Activated T-cell treated with anti-CD3 and anti-CD28 coated beads for 1 hour (primary cell): ENCODE results near the gene MICA.
"Not testable (repeated sequence)": the region's sequence is repeated elsewhere in the genome, so short reads cannot be mapped to it uniquely, and the experiment has no call there.

Experiments
- DNase-seq: peaks from one replicate; pipeline ENCODE4 v3.0.0-alpha.2; 2020; ENCODE audit warnings: low read depth

The MICA gene

DNA sequence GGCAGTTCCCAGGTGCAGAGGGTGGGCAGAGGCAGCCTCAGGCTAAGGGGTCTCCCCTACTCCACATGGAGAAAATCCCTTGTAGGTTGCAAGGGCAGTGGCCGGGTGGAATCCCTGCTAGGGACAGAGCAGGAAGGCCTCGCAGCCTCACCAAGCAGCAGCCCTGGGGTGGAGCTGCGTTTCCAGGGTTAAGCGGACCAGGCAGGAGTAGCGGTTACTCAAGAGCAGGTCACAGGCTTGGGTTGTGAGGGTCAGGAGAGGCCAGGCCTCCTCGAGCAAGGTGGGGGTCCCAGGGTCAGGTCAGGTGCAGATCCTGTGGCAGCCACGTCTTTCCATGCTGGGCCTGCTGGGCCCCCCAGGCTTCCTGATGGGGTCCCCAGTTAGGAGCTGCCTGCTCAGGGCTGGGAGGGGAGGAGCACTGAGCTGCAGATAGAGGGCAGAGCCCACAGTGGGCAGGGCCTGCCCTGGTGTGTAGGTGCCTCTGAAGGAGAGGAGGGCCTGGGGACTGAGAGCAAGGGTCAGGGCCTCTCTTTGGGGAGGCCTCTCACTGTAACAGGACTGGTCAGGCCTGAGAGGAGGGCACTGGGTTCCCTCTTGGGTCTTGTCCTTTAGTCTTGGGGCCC lies 10.9 kb downstream of the MICA start:
- not testable (repeated sequence) for DNase-seq

DNA sequence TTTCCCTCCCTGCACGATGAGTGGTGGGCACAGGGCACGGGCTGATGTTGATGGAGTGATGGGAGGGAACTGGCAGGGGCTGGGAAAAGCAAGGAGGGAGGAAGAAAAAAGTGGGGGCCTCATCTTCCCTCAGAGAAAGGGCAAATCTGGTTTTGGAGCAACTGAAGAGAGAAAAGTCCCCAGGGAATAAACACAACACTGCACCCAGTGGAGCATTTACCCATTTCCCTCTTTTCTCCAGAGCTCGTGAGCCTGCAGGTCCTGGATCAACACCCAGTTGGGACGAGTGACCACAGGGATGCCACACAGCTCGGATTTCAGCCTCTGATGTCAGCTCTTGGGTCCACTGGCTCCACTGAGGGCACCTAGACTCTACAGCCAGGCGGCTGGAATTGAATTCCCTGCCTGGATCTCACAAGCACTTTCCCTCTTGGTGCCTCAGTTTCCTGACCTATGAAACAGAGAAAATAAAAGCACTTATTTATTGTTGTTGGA lies 11.4 kb downstream of the MICA start:
- DNase-seq = no peak

DNA sequence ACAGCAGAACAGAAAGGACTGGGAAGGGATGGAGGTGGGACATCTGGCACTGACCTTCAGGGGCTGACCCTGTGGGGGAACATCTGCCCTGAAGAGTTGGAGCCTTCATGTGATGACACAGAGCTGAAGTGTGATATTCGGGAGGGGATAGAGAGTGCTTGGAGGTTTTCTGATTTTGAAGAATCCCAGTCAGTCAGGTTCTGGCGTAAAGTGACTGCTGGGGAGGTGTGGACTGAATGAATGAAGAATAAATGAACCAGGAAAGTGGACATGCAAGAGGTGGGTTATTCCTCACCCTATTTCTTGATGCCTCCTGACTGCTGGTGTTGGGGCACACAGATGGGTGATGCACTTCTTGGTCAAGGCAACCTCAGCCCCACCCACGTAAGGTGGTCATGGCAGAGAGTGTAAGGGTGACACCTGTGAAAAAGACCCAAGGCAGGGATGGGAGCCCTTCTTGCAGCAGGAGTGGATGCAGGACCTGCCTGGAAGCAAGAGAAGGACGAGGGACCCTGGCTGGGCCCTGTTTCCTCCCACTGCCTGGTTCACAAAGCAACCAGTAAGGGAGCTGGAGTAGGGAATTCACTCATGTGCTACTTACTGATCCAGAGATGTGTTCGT lies 13.1 kb downstream of the MICA start:
- DNase-seq = no peak

DNA sequence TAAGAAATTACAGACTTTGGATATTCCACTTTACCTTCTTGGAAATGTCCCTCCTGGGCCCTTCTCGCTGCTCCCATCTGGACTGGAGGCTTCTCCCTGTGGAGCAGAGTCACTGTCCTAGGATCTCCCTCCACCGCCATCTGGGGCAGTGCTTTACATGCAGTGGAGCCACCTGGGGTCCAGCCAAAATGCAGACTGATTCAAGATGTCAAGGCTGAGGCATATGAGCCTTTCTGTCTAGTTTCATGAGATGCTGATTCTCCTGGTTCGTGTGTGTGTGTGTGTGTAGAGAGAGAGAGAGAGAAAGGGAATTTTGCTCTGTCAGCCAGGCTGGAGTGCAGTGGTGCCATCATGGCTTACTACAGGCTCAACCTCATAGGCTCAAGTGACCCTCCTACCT lies 14.9 kb downstream of the MICA start:
- DNase-seq = no peak

DNA sequence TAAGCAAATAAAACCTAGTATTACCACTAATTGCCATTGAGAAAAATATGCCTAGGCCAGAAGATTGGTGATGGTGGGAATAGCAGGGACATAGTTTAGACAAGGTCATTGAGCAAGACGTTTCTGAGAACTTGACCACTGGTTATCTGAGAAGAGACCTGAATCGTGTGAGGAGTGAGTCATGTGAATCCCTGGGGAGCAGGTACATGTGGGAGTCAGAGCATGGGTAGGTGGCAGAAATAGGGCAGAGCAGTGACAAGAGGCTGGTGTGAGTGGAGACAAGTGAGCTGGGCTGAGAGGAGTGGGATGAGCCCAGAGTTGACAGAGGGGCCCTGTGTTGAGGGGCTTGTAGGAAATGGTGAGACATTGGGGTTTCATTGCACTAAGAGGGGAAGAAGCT lies 16.4 kb downstream of the MICA start:
- no peak for DNase-seq

DNA sequence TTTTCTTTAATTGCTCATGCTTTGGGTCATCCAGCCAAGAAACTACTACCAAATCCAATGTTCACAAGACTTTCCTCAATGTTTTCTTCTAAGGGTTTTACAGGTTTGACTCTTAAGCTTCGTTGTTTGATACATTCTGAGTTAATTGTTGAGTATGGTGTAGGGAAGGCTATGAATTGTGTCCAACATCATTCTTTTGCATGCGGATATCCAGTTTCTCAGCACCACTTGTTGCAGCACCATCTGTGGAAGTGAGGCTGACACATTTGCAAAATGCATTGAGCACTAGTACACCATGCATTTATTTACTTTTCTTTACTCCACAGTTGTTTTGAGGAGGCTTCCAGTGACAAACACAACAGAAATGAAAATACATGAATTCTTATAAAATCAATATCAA lies 17.2 kb downstream of the MICA start:
- DNase-seq = no peak

DNA sequence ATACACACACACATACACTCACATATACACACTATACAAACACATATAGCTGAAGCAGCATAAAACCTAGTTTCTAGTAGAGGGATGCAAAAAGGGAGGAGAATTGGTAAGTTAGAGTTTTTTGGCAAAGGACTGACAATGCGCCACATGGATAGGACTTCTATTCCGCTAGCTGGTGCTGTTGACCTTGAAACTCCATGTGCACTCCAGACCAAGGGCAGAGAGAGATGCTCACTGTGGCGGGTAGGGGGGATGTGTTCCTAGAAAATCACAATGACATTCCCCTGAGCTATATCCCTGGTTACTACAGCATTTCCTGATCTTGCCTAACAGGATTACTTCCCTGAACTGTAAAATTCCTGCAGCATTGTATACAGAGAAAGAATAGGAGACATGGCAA lies 19.2 kb downstream of the MICA start:
- DNase-seq = no peak

DNA sequence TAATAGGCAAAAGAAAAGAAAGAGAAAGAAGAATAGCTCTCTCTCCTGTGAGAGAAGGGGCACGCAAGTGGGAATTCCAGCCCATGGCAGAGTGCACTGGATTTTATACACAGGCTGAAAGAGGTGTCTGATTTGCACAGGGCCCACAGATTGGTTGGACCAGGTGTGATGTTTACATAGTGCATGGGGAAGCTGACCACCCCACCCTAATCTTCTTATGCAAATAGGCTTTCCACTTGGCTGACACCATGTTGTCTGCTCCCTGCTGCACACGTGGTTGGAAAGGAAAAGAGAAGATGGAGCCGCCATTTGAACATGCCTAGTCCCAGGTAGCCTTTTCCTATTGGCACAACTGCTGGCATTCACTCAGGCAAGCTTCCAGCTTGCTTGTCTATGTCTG lies 20.2 kb downstream of the MICA start:
- no peak for DNase-seq

DNA sequence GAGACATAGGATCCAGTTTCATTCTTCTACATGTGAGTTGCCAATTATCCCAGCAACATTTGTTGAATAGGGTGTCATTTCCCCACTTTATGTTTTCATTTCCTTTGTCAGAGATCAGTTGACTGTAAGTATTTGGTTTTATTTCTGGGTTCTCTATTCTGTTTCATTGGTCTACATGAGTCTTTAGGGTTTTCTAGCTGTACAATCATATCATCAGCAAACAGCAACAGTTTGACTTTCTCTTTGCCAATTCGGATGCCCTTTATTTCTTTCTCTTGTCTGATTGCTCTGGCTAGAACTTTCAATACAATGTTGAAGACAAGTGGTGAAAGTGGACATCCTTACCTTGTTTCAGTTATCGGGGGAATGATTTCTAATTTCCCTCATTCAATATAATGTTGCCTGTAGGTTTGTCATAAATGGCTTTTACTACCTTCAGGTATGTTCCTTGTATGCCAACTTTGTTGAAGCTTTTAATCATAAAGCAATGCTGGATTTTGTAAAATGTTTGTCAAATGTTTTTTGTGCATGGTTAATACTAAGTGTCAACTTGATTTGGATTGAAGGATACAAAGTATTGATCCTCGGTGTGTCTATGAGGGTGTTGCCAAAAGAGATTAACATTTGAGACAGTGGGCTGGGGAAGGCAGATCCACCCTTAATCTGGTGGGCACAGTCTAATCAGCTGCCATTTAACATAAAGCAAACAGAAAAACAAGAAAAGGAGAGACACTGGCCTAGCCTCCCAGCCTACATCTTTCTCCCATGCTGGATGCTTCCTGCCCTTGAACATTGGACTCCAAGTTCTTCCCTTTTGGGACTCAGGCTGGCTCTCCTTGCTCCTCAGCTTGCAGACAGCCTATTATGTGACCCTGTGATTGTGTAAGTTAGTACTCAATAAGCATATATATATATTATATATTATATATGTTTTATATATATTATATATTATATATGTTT lies 23.3 kb downstream of the MICA start:
- no peak for DNase-seq

DNA sequence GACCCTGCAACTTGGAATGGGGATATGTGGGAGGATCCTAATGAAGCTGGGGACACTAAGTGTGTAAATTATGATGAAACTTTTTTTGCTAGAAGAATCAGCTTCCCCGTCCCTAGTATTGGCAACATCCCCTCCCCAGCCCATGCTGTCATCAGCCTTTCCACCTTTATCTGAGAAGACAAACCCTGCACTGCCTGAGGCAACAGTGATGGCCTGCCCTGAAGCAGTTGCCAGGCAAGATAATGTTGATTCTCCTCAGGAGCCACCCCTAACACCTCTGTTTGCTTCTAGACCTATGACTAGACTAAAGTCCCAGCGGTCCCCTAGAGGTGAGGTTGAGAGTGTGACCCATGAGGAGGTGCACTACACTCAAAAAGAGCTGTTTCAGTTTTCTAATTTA lies 27.1 kb downstream of the MICA start:
- no peak for DNase-seq

DNA sequence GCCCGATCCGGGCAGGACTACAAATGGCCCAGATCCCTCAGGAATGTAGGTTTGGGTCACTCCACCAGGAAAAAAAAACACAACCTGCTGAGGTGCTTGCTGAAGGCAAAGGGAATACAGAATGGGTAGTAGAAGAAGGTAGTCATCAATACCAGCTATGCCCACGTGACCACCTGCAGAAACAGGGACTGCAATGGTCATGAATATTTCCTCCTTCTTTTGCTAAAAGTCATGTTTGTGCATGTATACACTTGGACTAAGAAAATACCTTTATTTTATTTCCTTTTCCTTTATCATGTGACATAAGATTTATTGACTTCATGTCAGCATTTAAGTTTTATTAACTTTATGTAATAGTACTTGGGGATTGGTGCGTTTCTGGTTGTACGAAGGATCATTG lies 31.7 kb downstream of the MICA start:
- DNase-seq = not testable (repeated sequence)

DNA sequence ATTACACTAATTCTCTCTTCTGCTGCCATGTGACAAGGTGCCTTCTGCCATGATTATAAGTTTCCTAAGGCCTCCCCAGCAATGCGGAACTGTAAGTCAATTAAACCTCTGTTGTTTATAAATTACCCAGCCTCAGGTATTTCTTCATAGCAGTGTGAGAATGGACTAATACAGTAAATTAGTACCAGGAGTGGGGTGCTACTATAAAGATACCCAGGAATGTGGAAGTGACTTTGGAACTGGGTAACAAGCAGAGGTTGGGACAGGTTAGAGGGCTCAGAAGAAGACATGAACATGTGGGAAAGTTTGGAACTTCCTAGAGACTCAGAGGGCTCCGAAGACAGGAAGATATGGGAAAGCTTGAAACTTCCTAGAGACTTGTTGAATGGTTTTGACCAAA lies 34.8 kb downstream of the MICA start:
- DNase-seq = no peak

DNA sequence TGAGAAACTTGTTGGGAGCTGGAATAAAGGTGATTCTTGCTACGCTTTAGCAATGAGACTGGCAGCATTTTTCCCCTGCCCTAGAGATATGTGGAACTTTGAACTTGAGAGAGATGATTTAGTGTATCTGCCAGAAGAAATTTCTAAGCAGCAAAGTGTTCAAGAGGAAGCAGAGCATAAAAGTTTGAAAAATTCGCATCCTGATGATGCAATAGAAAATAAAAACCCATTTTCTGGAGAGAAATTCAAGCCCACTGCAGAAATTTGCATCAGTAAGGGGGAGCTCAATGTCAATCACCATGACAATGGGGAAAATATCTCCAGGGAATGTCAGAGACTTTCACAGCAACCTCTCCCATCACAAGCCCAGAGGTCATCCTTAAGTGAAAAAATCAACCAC lies 35.3 kb downstream of the MICA start:
- DNase-seq = no peak

DNA sequence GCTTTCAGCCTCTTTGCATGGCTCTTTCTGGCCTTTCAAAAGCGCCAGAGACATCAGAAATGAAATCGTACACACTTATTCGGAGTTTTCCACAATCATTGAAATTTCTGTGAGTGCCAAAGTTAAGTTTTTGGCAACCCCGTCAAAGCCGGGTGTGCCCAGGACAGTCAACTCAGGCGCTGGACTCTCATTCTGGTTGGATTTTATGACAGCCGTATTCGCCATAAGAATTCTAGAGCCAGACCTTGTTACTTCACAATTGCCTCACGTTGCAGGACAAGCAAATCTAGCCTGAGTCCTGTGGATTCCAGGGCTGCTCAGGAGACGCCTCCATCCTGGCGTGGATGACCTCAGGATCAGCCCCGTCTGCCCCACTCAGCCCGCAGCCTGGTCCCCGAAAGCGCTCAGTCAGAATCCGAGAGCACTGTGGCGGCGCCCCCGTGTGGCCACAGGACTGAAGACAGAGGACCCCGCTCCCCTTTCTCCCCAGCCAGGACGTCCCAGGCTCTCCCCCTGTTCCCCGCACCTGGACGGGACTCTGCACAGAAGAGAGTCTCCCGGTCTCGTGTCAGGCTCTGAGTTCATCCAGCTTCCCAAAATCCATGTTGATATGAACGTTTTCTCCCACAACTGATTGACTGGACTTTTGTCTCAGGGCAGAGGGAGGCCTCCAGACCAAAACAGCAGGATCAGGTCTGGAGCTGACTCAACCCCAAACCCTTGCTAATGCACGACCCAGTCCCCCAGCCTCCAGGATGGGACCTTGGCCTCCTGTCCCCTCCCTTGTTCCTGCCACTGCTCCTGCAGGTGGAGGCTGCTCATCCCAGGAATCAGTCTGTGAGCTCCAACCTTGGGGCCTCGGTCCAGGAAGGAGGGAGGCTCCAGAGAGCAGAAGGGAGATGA lies 38.2 kb downstream of the MICA start:
- DNase-seq = peak; percentile 91

DNA sequence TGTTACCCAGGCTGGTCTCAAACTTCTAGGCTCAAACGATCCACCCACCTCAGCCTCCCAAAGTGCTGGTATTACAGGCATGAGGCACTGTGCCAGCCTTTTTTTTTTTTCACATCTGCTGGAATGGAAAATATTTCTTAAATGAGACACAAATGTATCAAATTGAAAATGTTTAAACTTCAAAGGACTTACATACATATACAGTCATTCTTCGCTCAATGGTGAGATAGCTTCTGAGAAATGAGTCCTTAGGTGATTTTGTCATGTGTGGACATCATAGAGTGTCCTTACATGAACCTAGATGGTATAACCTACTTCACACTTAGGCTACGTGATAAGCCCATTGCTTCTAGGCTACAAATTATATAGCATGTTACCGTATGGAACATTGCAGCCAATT lies 43.1 kb downstream of the MICA start:
- DNase-seq = no peak

DNA sequence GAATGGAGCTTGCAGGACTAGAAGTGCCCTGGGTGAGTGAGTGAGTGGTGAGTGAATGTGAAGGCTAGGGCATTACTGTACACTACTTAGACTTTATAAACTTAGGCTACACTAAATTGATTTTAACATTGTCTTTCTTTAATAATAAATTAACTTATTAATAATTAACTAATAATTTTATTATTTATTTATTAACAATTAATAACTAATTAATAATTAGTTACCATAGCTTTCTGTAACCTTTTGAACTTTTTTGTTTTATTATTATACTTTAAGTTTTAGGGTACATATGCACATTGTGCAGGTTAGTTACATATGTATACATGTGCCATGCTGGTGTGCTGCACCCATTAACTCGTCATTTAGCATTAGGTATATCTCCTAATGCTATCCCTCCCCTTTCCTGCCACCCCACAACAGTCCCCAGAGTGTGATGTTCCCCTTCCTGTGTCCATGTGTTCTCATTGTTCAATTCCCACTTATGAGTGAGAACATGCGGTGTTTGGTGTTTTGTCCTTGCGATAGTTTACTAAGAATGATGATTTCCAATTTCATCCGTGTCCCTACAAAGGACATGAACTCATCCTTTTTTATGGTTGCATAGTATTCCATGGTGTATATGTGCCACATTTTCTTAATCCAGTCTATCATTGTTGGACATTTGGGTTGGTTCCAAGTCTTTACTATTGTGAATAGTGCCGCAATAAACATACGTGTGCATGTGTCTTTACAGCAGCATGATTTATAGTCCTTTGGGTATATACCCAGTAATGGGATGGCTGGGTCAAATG lies 43.8 kb downstream of the MICA start:
- not testable (repeated sequence) for DNase-seq

DNA sequence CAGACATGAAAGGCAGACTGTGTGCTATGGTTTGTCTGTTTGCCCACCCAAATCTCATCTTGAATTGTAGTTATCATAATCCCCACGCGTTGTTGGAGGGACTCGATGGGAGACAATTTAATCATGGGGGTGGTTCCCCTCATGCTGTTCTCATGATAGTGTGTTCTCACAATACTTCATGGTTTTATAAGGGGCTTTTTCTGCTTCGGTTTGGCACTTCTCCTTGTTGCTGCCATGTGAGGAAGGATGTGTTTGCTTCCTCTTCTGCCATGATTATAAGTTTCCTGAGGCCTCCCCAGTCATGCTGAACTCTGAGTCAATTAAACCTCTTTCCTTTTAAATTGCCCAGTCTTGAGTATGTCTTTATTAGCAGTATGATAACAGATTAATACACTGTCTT lies 47.4 kb downstream of the MICA start:
- DNase-seq = no peak

DNA sequence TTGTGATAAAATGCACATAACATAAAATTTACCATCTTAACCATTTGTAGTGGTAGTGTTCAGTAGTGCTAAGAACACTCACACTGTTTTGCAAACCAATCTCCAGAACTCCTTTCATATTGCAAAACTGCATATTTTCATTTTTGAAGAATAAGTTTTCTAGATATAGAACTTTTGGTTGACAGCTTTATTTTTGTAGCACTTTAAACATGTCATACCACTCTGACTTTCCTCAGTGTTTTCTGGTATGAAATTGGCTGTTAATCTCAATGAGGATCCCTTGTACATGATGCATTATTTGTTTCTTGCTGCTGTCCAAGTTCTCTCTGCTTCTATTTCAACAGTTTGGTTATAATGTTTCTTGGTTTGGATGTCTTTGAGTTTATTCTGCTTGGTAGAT lies 49.5 kb downstream of the MICA start:
- DNase-seq = no peak

DNA sequence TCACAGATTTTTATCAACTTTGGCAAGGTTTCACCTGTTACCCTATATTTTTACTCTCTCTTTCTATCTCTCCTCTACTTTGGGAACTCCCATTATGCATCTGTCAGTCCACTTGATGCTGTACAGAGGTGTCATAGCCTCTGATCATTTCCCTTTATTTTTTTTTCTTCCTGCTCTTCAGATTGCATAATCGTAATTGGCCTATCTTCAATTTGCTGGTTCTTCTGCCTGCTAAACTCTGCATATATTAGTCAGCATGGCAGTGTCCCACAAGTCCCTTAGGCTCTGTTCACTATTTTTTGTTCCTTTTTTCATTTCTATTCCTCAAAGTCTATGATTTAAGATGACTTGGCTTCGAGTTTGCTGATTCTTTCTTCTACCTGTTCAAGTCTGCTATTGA lies 49.9 kb downstream of the MICA start:
- no peak for DNase-seq

DNA sequence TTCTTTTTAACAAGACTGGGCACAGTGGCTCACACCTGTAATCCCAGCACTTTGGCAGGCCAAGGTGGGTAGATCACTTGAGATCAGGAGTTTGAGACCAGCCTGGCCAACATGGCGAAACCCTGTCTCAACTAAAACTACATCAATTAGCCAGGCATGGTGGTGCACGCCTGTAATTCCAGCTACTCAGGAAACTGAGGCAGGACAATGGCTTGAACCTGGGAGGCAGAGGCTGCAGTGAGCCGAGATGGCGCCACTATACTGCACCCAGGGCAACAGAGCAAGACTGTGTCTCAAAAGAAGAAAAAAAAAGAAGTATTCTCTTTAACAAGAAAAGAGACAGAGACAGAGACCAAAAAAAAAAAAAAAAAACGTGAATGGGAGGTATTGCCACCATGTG lies 56.5 kb downstream of the MICA start:
- not testable (repeated sequence) for DNase-seq

DNA sequence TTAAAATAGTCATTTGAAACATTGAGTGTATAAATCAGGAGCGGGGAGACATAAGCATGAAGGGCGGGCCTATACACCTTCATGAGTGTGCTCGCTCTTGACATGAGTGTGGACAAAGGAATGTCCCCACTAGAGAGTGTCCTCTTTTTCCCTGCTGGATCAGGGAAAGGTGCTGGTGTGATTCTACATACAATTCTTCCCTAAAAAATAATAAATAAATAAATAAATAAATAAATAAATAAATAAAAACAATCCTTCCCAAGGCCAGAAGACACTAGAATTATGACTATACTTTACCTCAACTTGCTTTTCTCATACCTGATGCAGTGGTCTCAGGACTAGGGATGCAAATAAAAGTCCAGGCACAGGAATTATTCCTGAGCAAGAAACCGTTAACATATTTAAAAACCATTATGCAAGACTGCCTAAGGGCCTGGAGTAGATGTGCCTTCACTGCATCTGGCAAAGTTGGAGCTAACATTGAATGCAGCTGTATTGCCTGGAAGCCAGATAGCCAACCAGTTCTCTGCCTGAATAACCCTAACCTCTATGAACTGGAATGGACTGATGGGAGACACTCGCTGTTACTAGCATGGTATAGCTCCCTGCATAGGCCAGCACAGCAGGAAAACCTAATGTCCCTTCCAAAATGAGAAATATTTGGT lies 57.1 kb downstream of the MICA start:
- no peak for DNase-seq
